Measurements from ENCODE around the gene CFAP97D1. TPM values are rescaled to one million over a fixed set of nuclear protein-coding genes. Genes with fewer than 3 reads are reported as not detected.
A peak's percentile ranks its signal among the peaks of the same experiment; 100 is the strongest.

CFAP97D1 gene
- total RNA-seq, 1 donor from 2014 or later, result 0.16 TPM

DNA sequence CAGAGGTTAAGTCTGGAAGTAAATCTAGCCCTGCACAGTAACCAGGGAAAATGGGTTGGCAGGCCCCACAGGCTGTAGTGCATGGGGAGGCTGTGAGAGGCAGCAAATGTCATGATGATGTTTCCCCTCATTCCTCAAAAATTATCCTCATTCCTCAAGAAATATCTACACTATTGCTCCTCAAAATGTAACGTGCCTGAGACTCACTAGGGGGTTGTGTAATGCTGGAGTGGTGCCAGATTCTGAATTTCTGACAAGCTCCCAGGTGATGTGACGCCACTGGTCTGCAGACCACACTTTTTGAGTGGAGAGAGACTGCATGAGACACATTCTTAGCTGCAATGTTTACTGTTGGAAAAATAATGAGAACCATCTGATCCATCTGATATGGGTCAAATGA lies 53.9 kb downstream of the CFAP97D1 start:
- H3K27me3 Mint-ChIP-seq (ENCODE audit: low read depth, unreplicated experiment), result peaks cover 17% of the 10 kb centered on the region
- Histone ChIP-seq H2AFZ (ENCODE audit: low read depth, low read length) (no peak overlapping the region), H3K27me3 (ENCODE audit: insufficient read depth, low read length) (peaks cover 1% of the 10 kb centered on the region), H3K79me2 (ENCODE audit: insufficient read depth, low read length) (no peaks in the 10 kb centered on the region), H3K27ac (ENCODE audit: low read depth, low read length) (no peak overlapping the region), H3K4me1 (ENCODE audit: insufficient read depth, low read length) (peaks cover 15% of the 10 kb centered on the region), H4K20me1 (ENCODE audit: insufficient read depth, low read length) (peaks cover 29% of the 10 kb centered on the region), H3K4me3 (ENCODE audit: insufficient read depth, low read depth, low read length) (no peak overlapping the region), H3K9me3 (ENCODE audit: insufficient read depth, low read depth, low read length) (no peaks in the 10 kb centered on the region), H3K36me3 (ENCODE audit: insufficient read depth, low read length) (peaks cover 5% of the 10 kb centered on the region), H3K4me2 (ENCODE audit: low read length) (peak overlapping the region; percentile 85), H3K9ac (ENCODE audit: low read length) (no peak overlapping the region)
- H3K27ac Mint-ChIP-seq (ENCODE audit: unreplicated experiment), result no peak overlapping the region
- no peaks in the 10 kb centered on the region for H3K9me3 Mint-ChIP-seq (ENCODE audit: unreplicated experiment)
- TF ChIP-seq, protein P1, sequence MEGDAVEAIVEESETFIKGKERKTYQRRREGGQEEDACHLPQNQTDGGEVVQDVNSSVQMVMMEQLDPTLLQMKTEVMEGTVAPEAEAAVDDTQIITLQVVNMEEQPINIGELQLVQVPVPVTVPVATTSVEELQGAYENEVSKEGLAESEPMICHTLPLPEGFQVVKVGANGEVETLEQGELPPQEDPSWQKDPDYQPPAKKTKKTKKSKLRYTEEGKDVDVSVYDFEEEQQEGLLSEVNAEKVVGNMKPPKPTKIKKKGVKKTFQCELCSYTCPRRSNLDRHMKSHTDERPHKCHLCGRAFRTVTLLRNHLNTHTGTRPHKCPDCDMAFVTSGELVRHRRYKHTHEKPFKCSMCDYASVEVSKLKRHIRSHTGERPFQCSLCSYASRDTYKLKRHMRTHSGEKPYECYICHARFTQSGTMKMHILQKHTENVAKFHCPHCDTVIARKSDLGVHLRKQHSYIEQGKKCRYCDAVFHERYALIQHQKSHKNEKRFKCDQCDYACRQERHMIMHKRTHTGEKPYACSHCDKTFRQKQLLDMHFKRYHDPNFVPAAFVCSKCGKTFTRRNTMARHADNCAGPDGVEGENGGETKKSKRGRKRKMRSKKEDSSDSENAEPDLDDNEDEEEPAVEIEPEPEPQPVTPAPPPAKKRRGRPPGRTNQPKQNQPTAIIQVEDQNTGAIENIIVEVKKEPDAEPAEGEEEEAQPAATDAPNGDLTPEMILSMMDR (IDR thresholded peaks at IDR 0.05; ENCODE audit: insufficient read depth, low read depth, low read length), result no peak
- TF ChIP-seq EZH2 (IDR thresholded peaks at IDR 0.05; ENCODE audit: insufficient read depth, low read length), result no peak
- FAIRE-seq (no peak), DNase-seq (ENCODE audit: low read depth) (peak; percentile 42)
- H3K36me3 Mint-ChIP-seq (ENCODE audit: low read depth, unreplicated experiment), result peaks cover 9% of the 10 kb centered on the region
- H3K4me1 Mint-ChIP-seq (ENCODE audit: low read depth, unreplicated experiment), result peaks cover 15% of the 10 kb centered on the region
- peak overlapping the region; percentile 83 for H3K4me3 Mint-ChIP-seq (ENCODE audit: unreplicated experiment)

Other genes starting within 250 kb of the CFAP97D1 start
- gene ETV4, start 234.1 kb upstream of the CFAP97D1 start, total RNA-seq, result 10.6 and 11.4 TPM in 2 replicates
- not detected in 2 replicates for gene MEOX1, start 118.5 kb upstream of the CFAP97D1 start, total RNA-seq
- gene SOST, start 21.6 kb upstream of the CFAP97D1 start, total RNA-seq, result not detected in 2 replicates
- 63.3 and 71.6 TPM in 2 replicates for gene DUSP3, start 1.5 kb upstream of the CFAP97D1 start, total RNA-seq
- gene MPP3, start 52.7 kb downstream of the CFAP97D1 start, total RNA-seq, result 5.9 and 6.5 TPM in 2 replicates
- gene CD300LG, start 66.7 kb downstream of the CFAP97D1 start, total RNA-seq, result not detected in 2 replicates
- 7.6 and 8.0 TPM in 2 replicates for gene MPP2, start 127.1 kb downstream of the CFAP97D1 start, total RNA-seq
- gene PPY, start 162.0 kb downstream of the CFAP97D1 start, total RNA-seq, result not detected in 2 replicates
- gene PYY, start 173.5 kb downstream of the CFAP97D1 start, total RNA-seq, result not detected in 2 replicates
- gene NAGS, start 224.2 kb downstream of the CFAP97D1 start, total RNA-seq, result 0.91 and 1.0 TPM in 2 replicates
- gene TMEM101, start 234.5 kb downstream of the CFAP97D1 start, total RNA-seq, result 17.1 and 21.8 TPM in 2 replicates

Measured in astrocyte (in vitro differentiated cells and primary cell).